Testis (tissue), 2 donors: ENCODE measurements around the gene CCDC150.

Experiments
- POLR2A ChIP-seq: fragments of 450-650 bp; IDR thresholded peaks from one replicate; pipeline ENCODE4 v1.6.1; 2017; ENCODE audit warnings: antibody characterized with exemption, mild to moderate bottlenecking, moderate library complexity
- TF ChIP-seq, protein P1 (sequence below), 3 experiments: fragments of 450-650 bp in 2 of 3; fragments of 200-600 bp in 1 of 3; sonication (generic) in 1 of 3; IDR thresholded peaks; one replicate each; pipeline ENCODE4 v1.5.1; 2016 to 2019; ENCODE audit warnings: antibody characterized with exemption in 3 of 3, mild to moderate bottlenecking in 2 of 3, moderate library complexity in 1 of 3

DNA sequence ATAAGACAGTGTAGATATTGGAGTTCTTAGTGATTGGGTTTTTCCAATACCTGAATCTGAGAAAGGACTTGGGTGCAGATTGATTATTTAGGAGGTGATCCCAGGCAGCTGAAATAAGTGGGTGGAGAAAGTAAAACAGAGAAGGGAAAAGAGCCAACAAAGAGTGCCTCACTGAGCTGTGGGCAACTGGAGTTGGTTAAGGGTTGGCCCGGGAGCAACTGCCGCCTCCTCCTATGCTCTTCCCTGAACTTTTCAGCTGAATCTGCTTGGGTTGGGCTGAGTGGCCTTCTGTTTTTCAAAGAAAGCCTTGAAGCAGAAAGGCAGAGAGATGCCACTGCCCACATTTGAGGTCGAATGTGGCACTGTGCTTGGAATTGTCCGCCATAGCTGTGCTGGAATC, 20.9 kb upstream of the CCDC150 start:
- TF ChIP-seq, protein P1, sequence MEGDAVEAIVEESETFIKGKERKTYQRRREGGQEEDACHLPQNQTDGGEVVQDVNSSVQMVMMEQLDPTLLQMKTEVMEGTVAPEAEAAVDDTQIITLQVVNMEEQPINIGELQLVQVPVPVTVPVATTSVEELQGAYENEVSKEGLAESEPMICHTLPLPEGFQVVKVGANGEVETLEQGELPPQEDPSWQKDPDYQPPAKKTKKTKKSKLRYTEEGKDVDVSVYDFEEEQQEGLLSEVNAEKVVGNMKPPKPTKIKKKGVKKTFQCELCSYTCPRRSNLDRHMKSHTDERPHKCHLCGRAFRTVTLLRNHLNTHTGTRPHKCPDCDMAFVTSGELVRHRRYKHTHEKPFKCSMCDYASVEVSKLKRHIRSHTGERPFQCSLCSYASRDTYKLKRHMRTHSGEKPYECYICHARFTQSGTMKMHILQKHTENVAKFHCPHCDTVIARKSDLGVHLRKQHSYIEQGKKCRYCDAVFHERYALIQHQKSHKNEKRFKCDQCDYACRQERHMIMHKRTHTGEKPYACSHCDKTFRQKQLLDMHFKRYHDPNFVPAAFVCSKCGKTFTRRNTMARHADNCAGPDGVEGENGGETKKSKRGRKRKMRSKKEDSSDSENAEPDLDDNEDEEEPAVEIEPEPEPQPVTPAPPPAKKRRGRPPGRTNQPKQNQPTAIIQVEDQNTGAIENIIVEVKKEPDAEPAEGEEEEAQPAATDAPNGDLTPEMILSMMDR (IDR thresholded peaks at IDR 0.05), result no peak
- no peak for TF ChIP-seq POLR2A
